NCI-H82 treated with DMSO at 0.1 percent for 48 hours (cell line): Measurements from ENCODE around the gene TRPM3.

Source experiments
- DNase-seq: peaks from one replicate; lab custom pipeline; 2025; ENCODE audit not compliant: unreplicated experiment; lab: John Stamatoyannopoulos, UW

The TRPM3 gene

GRCh38 chr9:71098801-71099200 lies 22.6 kb downstream of the TRPM3 start:
- DNase-seq = no peak

- no peak for DNase-seq
These were observed 23.8 kb downstream of the TRPM3 start for GRCh38 chr9:71097671-71098070.

GRCh38 chr9:71096421-71097108 lies 24.9 kb downstream of the TRPM3 start:
- DNase-seq = no peak

GRCh38 chr9:71094708-71095251 lies 26.6 kb downstream of the TRPM3 start:
- DNase-seq = no peak

- no peak for DNase-seq
These were observed 30.5 kb downstream of the TRPM3 start for GRCh38 chr9:71090896-71091295.

GRCh38 chr9:71079451-71079850 lies 42.0 kb downstream of the TRPM3 start:
- DNase-seq = no peak

GRCh38 chr9:71076096-71076495 lies 45.3 kb downstream of the TRPM3 start:
- DNase-seq = no peak

GRCh38 chr9:71073494-71073893 lies 47.9 kb downstream of the TRPM3 start:
- DNase-seq = no peak

- DNase-seq = no peak
These were observed 48.8 kb downstream of the TRPM3 start for GRCh38 chr9:71072587-71072986.

- DNase-seq = no peak
These were observed 49.8 kb downstream of the TRPM3 start for GRCh38 chr9:71071633-71072032.

- DNase-seq = no peak
These were observed 62.8 kb downstream of the TRPM3 start for GRCh38 chr9:71058660-71059059.

- DNase-seq = no peak
These were observed 69.1 kb downstream of the TRPM3 start for GRCh38 chr9:71052287-71052686.

GRCh38 chr9:71048280-71048679 lies 73.1 kb downstream of the TRPM3 start:
- DNase-seq = no peak

- DNase-seq = no peak
These were observed 78.9 kb downstream of the TRPM3 start for GRCh38 chr9:71042448-71042990.

GRCh38 chr9:71037521-71037920 lies 83.9 kb downstream of the TRPM3 start:
- DNase-seq = no peak

GRCh38 chr9:71036501-71036900 lies 84.9 kb downstream of the TRPM3 start:
- DNase-seq = peak; percentile 6

GRCh38 chr9:71032779-71033178 lies 88.6 kb downstream of the TRPM3 start:
- no peak for DNase-seq

- DNase-seq = no peak
These were observed 95.7 kb downstream of the TRPM3 start for GRCh38 chr9:71025728-71026127.

GRCh38 chr9:71025201-71025600 lies 96.2 kb downstream of the TRPM3 start:
- no peak for DNase-seq

- DNase-seq = no peak
These were observed 111.2 kb downstream of the TRPM3 start for GRCh38 chr9:71010258-71010657.

- DNase-seq = no peak
These were observed 116.0 kb downstream of the TRPM3 start for GRCh38 chr9:71005456-71005855.

- no peak for DNase-seq
These were observed 117.2 kb downstream of the TRPM3 start for GRCh38 chr9:71004196-71004595.

- DNase-seq = no peak
These were observed 118.1 kb downstream of the TRPM3 start for GRCh38 chr9:71003346-71003745.
